GM08714 (cell line): ENCODE data around the gene ATP6V1G1.

ENCODE experiments used
- H3K4me3 ChIP-seq: fragments of 200-500 bp; sonication (Bioruptor generic); 2 replicates; pipeline ENCODE4 v1.5.1; 2014; ENCODE audit warnings: mild to moderate bottlenecking, low read length, inconsistent platforms
- ZNF274 ChIP-seq: IDR thresholded peaks from 2 replicates; pipeline ENCODE4 v1.6.1; 2012; ENCODE audit warnings: mild to moderate bottlenecking, low read depth, low read length

ATP6V1G1 gene, protein sequence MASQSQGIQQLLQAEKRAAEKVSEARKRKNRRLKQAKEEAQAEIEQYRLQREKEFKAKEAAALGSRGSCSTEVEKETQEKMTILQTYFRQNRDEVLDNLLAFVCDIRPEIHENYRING

DNA sequence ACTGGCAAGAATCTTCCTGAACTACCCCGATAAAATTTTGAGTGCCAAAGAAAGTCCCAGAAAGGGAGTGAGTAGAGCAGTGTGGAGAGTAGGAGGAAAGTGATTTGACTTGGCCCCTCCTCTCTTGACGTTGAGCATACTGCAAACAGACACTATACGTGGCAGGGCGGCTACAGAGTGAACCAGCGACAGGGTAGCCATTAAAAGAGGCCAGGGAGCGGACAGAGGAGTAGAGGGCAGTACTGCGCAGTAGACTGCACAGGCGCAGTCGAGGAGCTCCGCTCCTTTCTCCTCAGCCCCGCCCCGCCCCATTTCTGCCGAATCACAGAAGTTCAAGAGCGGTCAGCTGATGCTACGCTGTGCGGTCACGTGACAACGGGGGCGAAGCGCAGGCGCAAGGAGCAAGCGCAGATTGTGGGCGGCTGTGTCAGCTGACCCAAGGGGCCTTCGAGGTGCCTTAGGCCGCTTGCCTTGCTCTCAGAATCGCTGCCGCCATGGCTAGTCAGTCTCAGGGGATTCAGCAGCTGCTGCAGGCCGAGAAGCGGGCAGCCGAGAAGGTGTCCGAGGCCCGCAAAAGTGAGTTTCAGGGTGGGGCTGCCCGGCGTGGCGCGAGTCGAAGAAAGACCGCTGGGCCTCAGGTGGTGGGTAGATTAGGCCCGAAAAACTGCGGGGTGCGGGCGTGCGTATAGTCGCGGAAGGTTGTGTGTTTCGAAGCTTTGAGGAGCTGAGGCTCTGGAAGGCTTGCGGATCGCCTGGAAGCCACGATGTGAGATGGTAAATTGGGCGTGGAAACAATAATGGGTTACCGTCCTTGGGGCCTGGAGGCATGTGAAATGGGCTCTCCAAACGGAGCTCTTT, at the start of gene ATP6V1G1:
ATP6V1G1 (plus strand) TSS at position 425 of the 858 bp plus-strand sequence; CDS start at position 495, 70 bp downstream.
- peak within 1 kb of the TSS; percentile 98 for H3K4me3 ChIP-seq
- TF ChIP-seq ZNF274 = no peak

DNA sequence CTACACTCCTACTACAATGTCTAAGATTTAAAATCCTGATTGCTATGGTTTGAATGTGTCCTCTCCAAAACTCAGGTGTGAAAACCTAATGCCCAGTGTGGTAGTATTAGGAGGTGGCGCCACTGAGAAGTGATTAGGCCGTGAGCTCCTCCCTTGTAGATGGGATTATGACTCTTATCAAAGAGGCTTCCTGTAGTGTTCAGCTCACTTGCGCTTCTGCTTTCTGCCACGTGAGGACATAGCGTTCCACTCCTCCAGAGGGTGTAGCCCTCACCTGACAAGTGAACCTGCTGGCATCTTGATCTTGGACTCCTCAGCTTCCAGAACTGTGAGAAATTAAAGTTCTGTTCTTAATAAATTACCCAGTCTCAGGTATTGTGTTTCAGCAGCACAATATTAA, 49.3 kb upstream of the ATP6V1G1 start:
- no peak for TF ChIP-seq ZNF274
- H3K4me3 ChIP-seq = no peak overlapping the region

DNA sequence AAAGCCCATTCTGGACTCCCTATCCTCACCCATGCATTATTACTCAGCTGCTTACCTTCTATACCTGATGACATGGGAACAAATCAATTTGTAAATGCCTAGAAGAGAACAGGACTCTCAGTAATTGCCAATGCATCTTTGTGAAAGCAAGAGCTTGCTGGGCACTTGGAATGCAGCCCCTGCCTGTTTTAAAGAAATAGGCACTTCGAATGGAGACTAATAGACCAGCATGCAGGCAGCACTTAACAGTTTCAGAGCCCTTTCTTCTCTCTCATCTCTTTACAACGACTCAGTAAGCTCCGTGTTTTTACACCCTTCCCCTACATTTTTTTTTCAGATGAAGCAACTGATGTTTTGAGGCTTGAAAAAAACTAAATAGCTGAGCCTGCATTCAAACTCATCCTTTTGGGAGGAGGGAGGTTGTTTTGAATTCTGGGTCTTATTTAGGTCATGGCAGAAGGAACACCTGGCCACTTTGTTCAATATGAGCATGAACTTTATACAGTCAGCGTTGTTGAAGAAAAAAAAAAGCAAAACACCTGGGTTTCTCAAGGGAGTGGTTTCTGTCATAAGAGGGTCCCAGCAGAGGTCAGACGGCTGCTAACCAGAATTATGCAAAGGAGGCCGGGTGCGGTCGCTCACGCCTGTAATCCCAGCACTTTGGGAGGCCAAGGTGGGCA, 47.7 kb upstream of the ATP6V1G1 start:
- TF ChIP-seq ZNF274 = no peak
- no peak overlapping the region for H3K4me3 ChIP-seq

DNA sequence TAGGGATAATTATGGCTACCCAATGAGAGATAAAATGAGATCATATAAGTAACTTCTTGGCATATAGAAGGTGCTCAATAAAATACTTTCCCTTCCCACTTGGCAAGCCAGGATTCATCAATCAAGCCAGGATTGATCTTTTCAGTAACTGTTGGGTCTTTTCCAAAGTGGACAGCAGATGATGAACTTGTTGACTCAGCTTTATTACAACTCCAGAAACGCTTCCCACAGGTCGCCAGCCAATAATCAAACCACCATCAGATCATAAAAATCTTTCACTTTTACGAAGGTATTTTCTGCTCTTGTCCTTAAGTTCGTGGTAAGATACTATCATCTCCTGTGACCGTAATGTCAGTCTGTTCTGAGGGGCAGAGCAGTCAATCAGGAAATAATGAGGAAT, 42.5 kb upstream of the ATP6V1G1 start:
- H3K4me3 ChIP-seq = no peak overlapping the region
- TF ChIP-seq ZNF274 = no peak

DNA sequence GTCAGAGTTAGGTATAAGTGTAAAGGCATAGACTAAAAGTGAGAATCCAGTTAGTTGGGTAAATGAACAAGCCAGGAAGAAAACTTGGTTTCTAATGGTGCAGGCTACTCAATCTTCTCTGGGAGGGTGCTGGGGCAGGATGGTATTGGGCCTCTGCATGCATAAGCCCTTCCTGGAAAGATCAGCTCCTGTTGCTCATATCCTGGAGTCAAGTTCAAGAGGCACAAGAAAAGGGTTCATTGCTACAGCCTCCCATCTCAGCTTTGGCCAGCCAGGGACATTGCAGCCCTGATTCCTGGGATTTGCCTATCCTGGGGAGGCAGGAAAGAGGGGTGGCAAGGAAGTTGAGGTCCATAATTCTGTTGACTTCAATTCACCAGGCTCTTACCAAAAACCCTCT, 40.7 kb upstream of the ATP6V1G1 start:
- no peak overlapping the region for H3K4me3 ChIP-seq
- no peak for TF ChIP-seq ZNF274

DNA sequence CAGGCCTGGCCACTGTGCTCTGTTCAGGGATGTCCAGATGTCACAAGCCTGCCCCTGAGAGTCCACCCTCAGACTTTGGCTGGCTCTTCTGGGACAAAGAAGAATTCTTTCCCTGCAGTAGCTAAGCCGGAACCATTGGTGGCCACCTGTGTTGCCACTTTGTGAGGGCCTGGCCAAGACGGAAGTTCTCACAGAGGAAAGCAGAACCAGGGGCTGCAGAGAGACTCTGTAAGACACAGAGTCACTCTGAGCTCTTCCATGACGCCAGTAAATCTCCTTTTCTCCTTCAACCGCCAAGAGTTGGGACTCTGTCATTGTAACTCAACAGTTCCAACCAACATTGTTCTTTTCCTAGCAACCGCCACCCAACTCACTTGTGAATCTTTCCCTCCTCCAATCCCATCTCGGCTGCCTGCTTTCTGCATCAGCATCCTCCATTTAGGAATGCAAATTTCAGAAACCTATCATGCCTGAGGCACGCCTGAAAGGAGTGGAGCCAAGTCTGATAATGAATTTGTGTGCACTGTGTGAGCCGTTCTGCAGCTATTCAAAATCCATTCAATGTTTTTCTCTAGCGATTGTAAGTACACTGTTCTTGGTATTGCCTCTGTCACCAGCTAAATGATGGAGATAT, 37.8 kb upstream of the ATP6V1G1 start:
- no peak for TF ChIP-seq ZNF274
- no peak overlapping the region for H3K4me3 ChIP-seq

DNA sequence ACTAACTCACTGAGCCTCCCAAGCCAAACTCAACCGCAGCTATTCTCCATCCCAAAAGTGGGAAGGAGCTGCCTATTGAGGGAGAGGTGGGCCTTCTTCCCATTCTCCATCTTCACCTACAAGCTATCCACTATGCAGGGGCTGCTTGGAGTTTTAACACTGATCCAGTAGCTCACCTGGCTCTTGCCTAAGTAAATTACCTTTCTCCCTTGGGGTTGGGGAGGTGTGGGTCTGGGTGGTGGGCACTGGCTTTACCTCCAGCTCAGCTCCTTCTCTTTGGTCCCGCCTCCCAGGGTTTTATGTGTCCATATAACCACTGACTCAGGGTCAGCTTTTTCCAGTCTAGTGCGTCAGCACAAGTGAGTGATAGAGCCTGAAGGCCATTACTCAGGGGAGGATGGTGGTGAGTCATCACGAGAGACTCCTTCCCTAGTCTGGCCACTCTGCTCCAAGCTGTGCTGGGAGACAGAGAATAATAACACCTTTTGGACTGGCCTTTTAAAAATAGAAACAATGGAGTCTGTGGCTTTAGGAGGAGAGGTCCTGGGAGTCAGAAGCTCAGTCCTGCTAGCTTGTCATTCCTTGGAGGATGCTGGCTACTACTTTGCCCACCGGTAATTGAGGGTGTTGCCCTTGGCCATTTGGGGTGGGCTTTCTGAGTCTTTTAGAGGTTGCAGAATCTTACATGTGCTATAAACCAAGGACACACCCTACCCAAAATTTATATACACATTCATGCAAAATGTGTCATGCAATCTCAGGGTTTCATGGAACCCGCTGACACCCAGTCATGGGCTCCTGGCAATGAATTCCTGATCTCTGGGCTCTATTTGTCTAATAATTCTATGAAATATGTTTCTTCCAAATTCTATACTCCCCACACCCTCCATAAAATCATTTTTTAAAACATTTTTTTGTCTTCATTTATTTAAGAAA, 35.6 kb upstream of the ATP6V1G1 start:
- H3K4me3 ChIP-seq = no peak overlapping the region
- no peak for TF ChIP-seq ZNF274

DNA sequence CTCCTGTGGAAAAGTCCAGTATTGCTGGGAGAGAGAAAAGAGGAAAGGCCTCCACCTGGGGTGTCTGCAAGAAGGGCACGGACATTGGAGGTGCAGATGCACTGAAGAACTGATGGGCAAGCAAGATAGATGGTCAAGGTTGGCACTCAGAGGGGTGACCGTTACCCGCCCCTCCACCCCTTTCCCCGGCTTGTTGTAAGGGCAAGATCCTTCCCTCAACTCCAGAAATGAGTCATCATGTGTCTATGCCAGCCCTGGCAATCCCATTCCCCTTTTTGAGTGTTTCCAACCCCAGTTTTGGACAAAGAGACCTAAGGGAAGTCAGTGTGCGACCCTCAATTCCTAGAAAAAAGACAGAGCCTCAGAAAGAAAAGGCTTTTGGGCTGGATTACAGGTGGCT, 34.9 kb upstream of the ATP6V1G1 start:
- TF ChIP-seq ZNF274 = no peak
- H3K4me3 ChIP-seq = no peak overlapping the region

DNA sequence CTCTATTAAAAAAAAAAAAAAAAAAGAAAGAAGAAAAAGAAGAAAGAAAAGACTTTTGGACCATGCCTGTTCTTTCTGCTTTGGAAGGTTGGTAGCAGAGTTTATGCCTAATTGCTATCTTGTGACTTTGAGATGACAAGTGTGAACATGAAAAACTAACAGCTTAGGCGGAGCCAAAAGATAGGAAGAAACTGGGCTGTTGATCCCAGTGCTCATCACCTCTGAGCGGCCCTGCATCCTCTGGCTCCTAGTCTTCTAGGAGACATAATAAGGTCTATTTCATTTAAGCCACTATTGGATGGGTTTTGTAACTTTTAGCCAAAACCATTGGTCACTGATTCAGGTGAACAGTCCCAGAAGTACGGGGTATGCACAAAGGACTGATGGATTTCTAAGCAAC, 34.4 kb upstream of the ATP6V1G1 start:
- no peak overlapping the region for H3K4me3 ChIP-seq
- TF ChIP-seq ZNF274 = no peak

DNA sequence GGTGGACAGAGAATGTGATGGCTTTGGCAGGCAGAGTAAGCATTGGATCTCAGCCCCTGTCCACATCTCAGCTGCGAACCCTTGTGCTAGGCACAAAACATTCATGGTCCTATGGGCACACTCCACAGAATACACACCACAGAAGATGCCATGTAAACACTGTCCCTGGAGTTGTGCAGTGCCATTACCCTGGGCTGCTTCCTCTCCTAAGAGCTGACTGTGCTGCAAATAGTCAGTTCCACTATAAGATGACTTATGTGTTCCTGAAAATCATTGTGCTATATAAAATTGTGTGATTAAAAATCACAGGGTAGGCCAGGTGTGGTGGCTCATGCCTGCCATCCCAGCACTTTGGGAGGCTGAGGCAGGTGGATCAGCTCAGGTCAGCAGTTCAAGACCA, 31.9 kb upstream of the ATP6V1G1 start:
- no peak for TF ChIP-seq ZNF274

DNA sequence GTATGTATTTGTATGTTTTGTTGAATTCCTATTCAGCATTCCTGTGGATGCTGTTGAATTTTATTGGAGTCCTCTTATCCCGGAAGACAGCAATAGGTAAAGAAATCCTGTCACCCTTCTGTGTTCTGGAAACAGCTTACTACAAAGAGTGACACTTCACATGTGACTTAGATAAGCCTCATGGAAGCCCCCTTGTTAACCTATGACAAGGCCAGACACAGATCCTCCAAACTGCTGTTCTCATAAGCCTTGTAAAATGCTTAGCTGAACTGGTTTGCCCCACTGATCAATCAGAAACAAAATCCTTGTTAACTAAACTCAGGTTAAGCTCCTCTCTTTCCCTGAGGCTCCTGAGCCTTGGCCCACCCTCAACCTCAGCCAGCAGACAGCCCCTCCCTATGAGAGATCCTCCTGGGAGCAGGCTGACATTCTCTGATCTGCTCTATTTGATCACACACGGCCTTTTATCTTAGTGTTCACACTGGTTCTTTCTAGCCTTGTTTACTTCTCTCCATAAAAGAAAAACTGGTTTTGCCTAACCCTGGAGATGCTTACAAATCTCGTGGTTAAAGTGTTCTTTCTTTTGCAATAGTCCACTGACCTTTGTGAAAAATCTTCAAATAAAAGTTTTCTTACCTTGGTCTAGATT, 29.4 kb upstream of the ATP6V1G1 start:
- no peak for TF ChIP-seq ZNF274
- no peak overlapping the region for H3K4me3 ChIP-seq

More for the DNA sequence above, 31.9 kb upstream of the ATP6V1G1 start:
- no peak overlapping the region for H3K4me3 ChIP-seq

DNA sequence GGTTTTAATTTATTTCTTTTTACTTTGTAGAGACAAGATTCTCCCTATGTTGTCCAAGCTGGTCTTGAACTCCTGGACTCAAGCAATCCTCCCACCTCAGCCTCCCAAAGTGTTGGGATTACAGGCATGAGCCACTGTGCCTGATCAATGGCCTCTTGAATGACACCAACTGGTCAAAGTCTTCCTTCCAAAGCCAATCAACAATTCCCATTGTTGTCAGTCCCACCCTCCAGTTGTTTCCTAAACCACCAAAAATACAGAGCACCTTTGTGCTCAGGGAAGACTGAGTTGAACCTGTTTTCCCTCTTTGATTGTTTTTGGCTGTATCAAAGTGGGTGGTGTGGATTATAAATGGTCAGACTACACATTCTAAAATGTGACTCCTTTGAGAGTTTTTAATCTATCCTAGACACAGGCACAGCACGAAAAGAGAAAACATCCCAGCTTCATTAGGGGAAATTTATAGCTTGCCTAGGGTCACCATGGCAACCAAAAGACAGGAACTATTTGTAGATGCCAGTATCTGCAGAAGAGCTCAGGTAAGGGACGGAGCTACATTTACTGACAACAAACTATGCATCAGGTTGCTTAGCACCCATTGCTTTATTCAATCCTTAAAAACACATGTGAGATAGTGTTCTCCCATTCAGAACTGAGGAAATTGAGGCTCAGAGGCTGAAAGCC, 27.6 kb upstream of the ATP6V1G1 start:
- H3K4me3 ChIP-seq = no peak overlapping the region
- no peak for TF ChIP-seq ZNF274
